Measurements from ENCODE around the gene CTBP2.

- TF ChIP-seq POLR2A (IDR thresholded peaks at IDR 0.05) (no peak), CTCF (IDR thresholded peaks at IDR 0.05 in 8 of 11, conservative IDR thresholded peaks at IDR 0.05 in 3 of 11) (no peak), POLR2AphosphoS5 (IDR thresholded peaks at IDR 0.05) (no peak)
Measured at GRCh38 chr10:125116041-125116649, 44.2 kb downstream of the CTBP2 start.

Measured in spleen (tissue), 7 donors.